A673 (cell line): Measurements from ENCODE around the gene FASTKD1. TPM values are rescaled to one million over a fixed set of nuclear protein-coding genes. Genes with fewer than 3 reads are reported as not detected.
A peak's percentile ranks its signal among the peaks of the same experiment; 100 is the strongest.

Experiments used
- BruUV-seq: library from RNA; stranded (reverse); fragments of 400-500 nt; replicated peaks from 2 replicates; lab custom pipeline; 2021; lab: Mats Ljungman, UMichigan
- CTCF ChIA-PET: fragments of 300-600 bp; sonication (Branson Sonifier 250); formaldehyde crosslinking; loops from one replicate; lab custom pipeline; 2022; ENCODE audit warnings: antibody characterized with exemption; lab: Charles Lee
- POLR2A ChIA-PET: fragments of 300-600 bp; sonication (Branson Sonifier 250); formaldehyde crosslinking; loops from one replicate; lab custom pipeline; 2022; ENCODE audit warnings: antibody characterized with exemption; ENCODE audit not compliant: low non-redundant PET; lab: Charles Lee
- DNase-seq: peaks from one replicate; pipeline ENCODE4 v3.0.0-alpha.2; 2015; ENCODE audit warnings: low spot score
- H3K27ac ChIP-seq: fragments of 200-600 bp; sonication (generic); 2 replicates; pipeline ENCODE4 v1.5.1; 2016; ENCODE audit warnings: mixed run types, low read depth, mild to moderate bottlenecking, mixed read lengths, antibody characterized with exemption, low read length; ENCODE audit not compliant: poor library complexity, severe bottlenecking
- H3K27me3 ChIP-seq: fragments of 200-600 bp; sonication (generic); replicated peaks from 2 replicates; pipeline ENCODE4 v1.6.1; 2017; ENCODE audit warnings: mixed run types, low read depth, mild to moderate bottlenecking, mixed read lengths, antibody characterized with exemption, low read length; ENCODE audit not compliant: insufficient read depth, poor library complexity
- H3K36me3 ChIP-seq: fragments of 200-600 bp; sonication (generic); 2 replicates; pipeline ENCODE4 v1.6.1; 2016; ENCODE audit warnings: mixed run types, mild to moderate bottlenecking, mixed read lengths, antibody characterized with exemption, low read length; ENCODE audit not compliant: insufficient read depth, poor library complexity, severe bottlenecking
- H3K4me1 ChIP-seq: fragments of 200-600 bp; sonication (generic); 2 replicates; pipeline ENCODE4 v1.6.1; 2017; ENCODE audit warnings: mixed run types, mild to moderate bottlenecking, mixed read lengths, antibody characterized with exemption, low read length; ENCODE audit not compliant: insufficient read depth, poor library complexity, severe bottlenecking
- H3K4me3 ChIP-seq: fragments of 200-600 bp; sonication (generic); 2 replicates; pipeline ENCODE4 v1.5.1; 2016; ENCODE audit warnings: low read depth, mixed run types, mild to moderate bottlenecking, mixed read lengths, low read length; ENCODE audit not compliant: poor library complexity, severe bottlenecking
- H3K9me3 ChIP-seq: fragments of 200-600 bp; sonication (generic); 2 replicates; pipeline ENCODE4 v1.6.1; 2016; ENCODE audit warnings: mixed run types, low read depth, mild to moderate bottlenecking, mixed read lengths, antibody characterized with exemption, low read length; ENCODE audit not compliant: poor library complexity, severe bottlenecking
- EZH2 ChIP-seq: fragments of 200-600 bp; sonication (generic); IDR thresholded peaks from 2 replicates; pipeline ENCODE4 v1.6.1; 2017; ENCODE audit warnings: borderline replicate concordance, low read depth, mild to moderate bottlenecking, mixed read lengths, antibody characterized with exemption, low read length; ENCODE audit not compliant: poor library complexity, severe bottlenecking
- intact Hi-C: fragments of 100-400 bp; cut with micrococcal nuclease; formaldehyde crosslinking; loops from one replicate; pipeline ENCODE4 v1.10.0; 2022; ENCODE audit not compliant: unreplicated experiment
- total RNA-seq: library from RNA; stranded (reverse); gene quantifications from 2 replicates; pipeline ENCODE4 v1.2.3, GENCODE V29; 2021
- TF ChIP-seq, protein P1 (sequence below): fragments of 300-800, 200-600 bp; sonication (generic); conservative IDR thresholded peaks from 2 replicates; pipeline ENCODE4 v1.5.1; 2017; ENCODE audit warnings: low read depth, mild to moderate bottlenecking, antibody characterized with exemption, low read length, moderate library complexity, mixed read lengths

The FASTKD1 gene
- total RNA-seq, 1 experiment from 2014 or later = 37.3 TPM

DNA sequence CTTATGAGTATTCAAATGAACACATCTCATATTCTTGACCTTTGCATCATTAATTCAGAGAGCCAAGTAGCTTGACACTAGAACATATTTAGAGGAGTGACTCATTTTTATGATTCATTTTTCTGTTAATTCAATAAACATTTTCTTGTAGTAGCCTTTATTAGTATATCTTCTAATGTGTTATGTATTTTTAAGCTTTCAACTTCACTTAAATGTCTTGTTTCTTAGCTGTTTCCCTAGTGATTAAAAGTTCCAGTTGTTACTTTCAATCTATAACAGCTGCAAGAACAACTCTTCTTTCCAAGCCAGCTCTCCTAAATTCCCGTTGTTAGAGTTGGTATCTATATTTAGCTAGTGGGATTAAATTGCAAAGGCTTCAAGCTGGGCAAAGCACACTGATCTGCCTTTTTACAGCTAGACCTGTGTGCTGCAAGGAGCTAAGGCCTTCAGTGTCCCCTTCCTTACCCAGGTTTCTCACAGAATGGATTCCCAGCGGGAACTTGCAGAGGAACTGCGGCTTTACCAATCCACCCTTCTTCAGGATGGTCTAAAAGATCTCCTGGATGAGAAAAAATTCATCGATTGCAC, 64.3 kb downstream of the FASTKD1 start, which contains the start of gene KLHL41:
KLHL41 (plus strand) TSS at position 405 of the 588 bp plus-strand sequence; CDS start at position 482, 77 bp downstream.
- POLR2A ChIA-PET = no interaction called here
- Histone ChIP-seq H3K27me3 (no peaks in the 10 kb centered on the region), H3K36me3 (no peaks in the 10 kb centered on the region), H3K4me3 (no peak within 1 kb of the TSS), H3K4me1 (peaks cover 4% of the 10 kb centered on the region), H3K27ac (no peak within 1 kb of the TSS), H3K9me3 (no peaks in the 10 kb centered on the region)
- intact Hi-C loops = no loop called here
- CTCF ChIA-PET = no interaction called here
- no TSS peak for BruUV-seq
- peak; percentile 9 for DNase-seq
- TF ChIP-seq, protein P1, sequence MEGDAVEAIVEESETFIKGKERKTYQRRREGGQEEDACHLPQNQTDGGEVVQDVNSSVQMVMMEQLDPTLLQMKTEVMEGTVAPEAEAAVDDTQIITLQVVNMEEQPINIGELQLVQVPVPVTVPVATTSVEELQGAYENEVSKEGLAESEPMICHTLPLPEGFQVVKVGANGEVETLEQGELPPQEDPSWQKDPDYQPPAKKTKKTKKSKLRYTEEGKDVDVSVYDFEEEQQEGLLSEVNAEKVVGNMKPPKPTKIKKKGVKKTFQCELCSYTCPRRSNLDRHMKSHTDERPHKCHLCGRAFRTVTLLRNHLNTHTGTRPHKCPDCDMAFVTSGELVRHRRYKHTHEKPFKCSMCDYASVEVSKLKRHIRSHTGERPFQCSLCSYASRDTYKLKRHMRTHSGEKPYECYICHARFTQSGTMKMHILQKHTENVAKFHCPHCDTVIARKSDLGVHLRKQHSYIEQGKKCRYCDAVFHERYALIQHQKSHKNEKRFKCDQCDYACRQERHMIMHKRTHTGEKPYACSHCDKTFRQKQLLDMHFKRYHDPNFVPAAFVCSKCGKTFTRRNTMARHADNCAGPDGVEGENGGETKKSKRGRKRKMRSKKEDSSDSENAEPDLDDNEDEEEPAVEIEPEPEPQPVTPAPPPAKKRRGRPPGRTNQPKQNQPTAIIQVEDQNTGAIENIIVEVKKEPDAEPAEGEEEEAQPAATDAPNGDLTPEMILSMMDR = no peak

DNA sequence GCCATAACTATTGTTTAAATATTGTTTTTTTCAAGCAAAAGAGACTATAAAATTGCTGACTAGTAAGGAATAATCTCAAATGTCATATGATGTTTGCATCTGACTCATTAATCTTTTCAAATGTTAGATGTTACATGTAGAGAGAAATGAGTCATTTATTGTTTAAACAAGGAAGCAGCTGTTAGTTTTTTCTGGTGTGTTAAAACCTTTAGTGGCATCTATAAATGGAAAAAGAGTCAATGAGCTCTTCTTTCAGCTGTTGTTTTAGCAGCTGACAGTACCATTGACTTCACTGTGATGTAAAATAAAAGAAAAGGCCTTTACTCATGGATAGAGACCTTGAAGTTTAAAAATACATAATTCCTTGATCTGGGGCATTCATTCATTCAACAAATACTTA, 66.0 kb downstream of the FASTKD1 start:
- CTCF ChIA-PET = no interaction called here
- H3K9me3 ChIP-seq = no peaks in the 10 kb centered on the region
- TF ChIP-seq, protein P1 = no peak
- no peak for TF ChIP-seq EZH2
- POLR2A ChIA-PET = no interaction called here
- H3K4me1 ChIP-seq = peaks cover 4% of the 10 kb centered on the region
- no peak overlapping the region for H3K4me3 ChIP-seq
- intact Hi-C loops = no loop called here
- peak; percentile 50 for DNase-seq
- no TSS peak for BruUV-seq
- no peaks in the 10 kb centered on the region for H3K27me3 ChIP-seq
- no peak overlapping the region for H3K27ac ChIP-seq
- no peaks in the 10 kb centered on the region for H3K36me3 ChIP-seq

DNA sequence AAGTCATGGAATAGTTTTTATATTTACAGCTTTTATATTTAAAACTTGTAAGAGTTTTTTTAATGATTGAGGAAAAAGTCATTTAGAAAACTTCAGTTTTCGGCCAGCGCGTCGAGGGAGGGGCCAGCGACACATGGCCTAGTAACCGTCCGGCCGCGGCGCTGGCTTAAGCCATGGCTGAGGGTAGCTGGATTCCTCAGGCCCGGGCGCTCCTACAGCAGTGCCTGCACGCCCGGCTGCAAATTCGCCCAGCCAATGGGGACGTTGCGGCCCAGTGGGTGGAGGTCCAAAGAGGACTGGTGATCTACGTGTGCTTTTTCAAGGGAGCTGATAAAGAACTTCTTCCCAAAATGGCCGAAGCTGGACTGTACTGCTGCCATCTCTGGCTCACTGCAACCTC, 69.0 kb downstream of the FASTKD1 start:
- Histone ChIP-seq H3K36me3 (no peaks in the 10 kb centered on the region), H3K9me3 (no peaks in the 10 kb centered on the region), H3K4me1 (peaks cover 4% of the 10 kb centered on the region), H3K4me3 (no peak overlapping the region), H3K27me3 (no peaks in the 10 kb centered on the region), H3K27ac (no peak overlapping the region)
- BruUV-seq = TSS peak; percentile 63
- TF ChIP-seq, protein P1 = no peak
- TF ChIP-seq EZH2 = no peak
- CTCF ChIA-PET = no interaction called here
- intact Hi-C loops = no loop called here
- POLR2A ChIA-PET = no interaction called here
- no peak for DNase-seq
